CD14-positive monocyte (primary cell): ENCODE data around the gene MED17. TPM values are rescaled to one million over a fixed set of nuclear protein-coding genes. Genes with fewer than 3 reads are reported as not detected.

ENCODE experiments used
- DNase-seq, 3 donors: peaks; one replicate each; pipeline ENCODE4 v3.0.0-alpha.2; 2011 to 2022
- H2AFZ ChIP-seq: 2 replicates; pipeline ENCODE4 v1.6.0; 2012; ENCODE audit warnings: mild to moderate bottlenecking, low read depth, low read length, inconsistent platforms; ENCODE audit not compliant: insufficient read depth, poor library complexity, severe bottlenecking
- H3K27ac ChIP-seq, 2 donors: 1 replicate in 1 of 2; 2 replicates in 1 of 2; pipeline ENCODE4 v1.5.1; 2012 to 2013; ENCODE audit warnings: low read length in 2 of 2, control low read depth in 1 of 2, inconsistent platforms in 1 of 2, low read depth in 1 of 2, mild to moderate bottlenecking in 1 of 2
- H3K27me3 ChIP-seq, 2 donors: one replicate each; pipeline versions ENCODE4 v1.6.0 to v1.6.1; 2011 to 2013; ENCODE audit warnings: low read length in 2 of 2; ENCODE audit not compliant: control insufficient read depth in 2 of 2, insufficient read depth in 2 of 2
- H3K36me3 ChIP-seq, 2 donors: replicated peaks in 1 of 2; 1 replicate in 1 of 2; 2 replicates in 1 of 2; pipeline versions ENCODE4 v1.5.1 to v1.6.1; 2012 to 2013; ENCODE audit warnings: low read length in 2 of 2, control low read depth in 1 of 2, inconsistent platforms in 1 of 2, mild to moderate bottlenecking in 1 of 2; ENCODE audit not compliant: insufficient read depth in 2 of 2, control insufficient read depth in 1 of 2
- H3K4me1 ChIP-seq, 2 donors: 1 replicate in 1 of 2; 2 replicates in 1 of 2; pipeline versions ENCODE4 v1.5.1 to v1.6.1; 2012 to 2013; ENCODE audit warnings: low read length in 2 of 2, control low read depth in 1 of 2, inconsistent platforms in 1 of 2, mild to moderate bottlenecking in 1 of 2, moderate library complexity in 1 of 2; ENCODE audit not compliant: insufficient read depth in 2 of 2, control insufficient read depth in 1 of 2
- H3K4me2 ChIP-seq: replicated peaks from 2 replicates; pipeline ENCODE3; 2012; ENCODE audit warnings: low read length, moderate library complexity, mild to moderate bottlenecking; ENCODE audit not compliant: poor library complexity, severe bottlenecking; ENCODE audit errors: extremely low read depth
- H3K4me3 ChIP-seq, 3 experiments: fragments of 200-600 bp in 1 of 3; sonication (generic) in 1 of 3; replicated peaks in 1 of 3; 1 replicate in 2 of 3; 2 replicates in 1 of 3; pipeline ENCODE4 v1.5.1; 2011 to 2013; ENCODE audit warnings: low read length in 3 of 3, mild to moderate bottlenecking in 3 of 3, control low read depth in 2 of 3, low read depth in 2 of 3, inconsistent platforms in 1 of 3, moderate library complexity in 1 of 3
- H3K79me2 ChIP-seq: 2 replicates; pipeline ENCODE4 v1.6.0; 2012; ENCODE audit warnings: mild to moderate bottlenecking, control low read depth, inconsistent platforms, low read length, moderate library complexity; ENCODE audit not compliant: insufficient read depth
- H3K9ac ChIP-seq: 2 replicates; pipeline ENCODE4 v1.6.0; 2017; ENCODE audit warnings: low read length, mild to moderate bottlenecking; ENCODE audit not compliant: insufficient read depth, poor library complexity, severe bottlenecking
- H3K9me3 ChIP-seq, 2 donors: replicated peaks in 1 of 2; 1 replicate in 1 of 2; 2 replicates in 1 of 2; pipeline versions ENCODE4 v1.5.1 to v1.6.1; 2012 to 2013; ENCODE audit warnings: low read length in 2 of 2, control low read depth in 1 of 2; ENCODE audit not compliant: control insufficient read depth in 1 of 2, insufficient read depth in 1 of 2
- H4K20me1 ChIP-seq: 2 replicates; pipeline ENCODE4 v1.6.0; 2012; ENCODE audit warnings: mild to moderate bottlenecking, low read length, control low read depth, moderate library complexity; ENCODE audit not compliant: insufficient read depth
- H3K27ac Mint-ChIP-seq, 7 donors: one replicate each; pipeline ENCODE4 v1.8.0; 2020; ENCODE audit warnings: mild to moderate bottlenecking in 7 of 7, mixed read lengths in 7 of 7, moderate library complexity in 6 of 7, inconsistent platforms in 2 of 7
- H3K27me3 Mint-ChIP-seq, 3 donors: one replicate each; pipeline ENCODE4 v1.8.0; 2021 to 2022; ENCODE audit warnings: low read depth in 3 of 3, mild to moderate bottlenecking in 3 of 3, mixed read lengths in 3 of 3, moderate library complexity in 3 of 3, inconsistent platforms in 1 of 3
- H3K36me3 Mint-ChIP-seq, 2 donors: one replicate each; pipeline ENCODE4 v1.8.0; 2020; ENCODE audit warnings: mixed read lengths in 2 of 2, inconsistent platforms in 1 of 2, mild to moderate bottlenecking in 1 of 2
- H3K4me1 Mint-ChIP-seq: one replicate; pipeline ENCODE4 v1.8.0; 2020; ENCODE audit warnings: mild to moderate bottlenecking, mixed read lengths
- H3K4me3 Mint-ChIP-seq, 2 donors: one replicate each; pipeline ENCODE4 v1.8.0; 2020; ENCODE audit warnings: mild to moderate bottlenecking in 2 of 2, mixed read lengths in 2 of 2, moderate library complexity in 1 of 2
- H3K9me3 Mint-ChIP-seq, 7 donors: one replicate each; pipeline ENCODE4 v1.8.0; 2020 to 2022; ENCODE audit warnings: mixed read lengths in 7 of 7, mild to moderate bottlenecking in 6 of 7, moderate library complexity in 6 of 7, inconsistent platforms in 2 of 7
- CTCF ChIP-seq: fragments of 200-600 bp; IDR thresholded peaks from one replicate; pipeline ENCODE4 v1.8.0; 2022; ENCODE audit warnings: antibody characterized with exemption, mild to moderate bottlenecking
- WGBS: methylation state at CpG from one replicate; pipeline ENCODE4 v1.1.5; 2013; ENCODE audit warnings: missing lambda C conversion rate; ENCODE audit not compliant: insufficient coverage; 5-methylcytosine and 5-hydroxymethylcytosine counted together
- intact Hi-C, 2 donors: fragments of 100-400 bp; cut with micrococcal nuclease; formaldehyde crosslinking; loops; one replicate each; pipeline versions ENCODE4 v1.15.0 to v1.15.1; 2023
- polyA plus RNA-seq, 3 donors: library from polyadenylated mRNA; depleted of rRNA in 1 of 3; unstranded in 2 of 3; stranded (reverse) in 1 of 3; fragments of 300-500 nt in 2 of 3; fragments of >200 nt in 1 of 3; fragmentation: Illumina TruSeq in 2 of 3; gene quantifications; 1 replicate in 2 of 3; 2 replicates in 1 of 3; pipeline ENCODE4 v1.2.3, GENCODE V29; 2012 to 2021

MED17 gene
- polyA plus RNA-seq, 3 donors = 3.4 to 12.8 (median 4.4) TPM

- H3K27ac ChIP-seq = no peak overlapping the region
- peaks cover 0 to 4% (median 2%) of the 10 kb centered on the region in 3 donors for H3K27me3 Mint-ChIP-seq
- no peak overlapping the region for H3K27ac Mint-ChIP-seq
- intact Hi-C loops = no loop called here
- no peak overlapping the region for H3K4me2 ChIP-seq
- H3K4me1 Mint-ChIP-seq = no peaks in the 10 kb centered on the region
- H3K9me3 ChIP-seq = no peaks in the 10 kb centered on the region
- TF ChIP-seq CTCF = no peak
- H3K4me3 Mint-ChIP-seq = no peak overlapping the region
- H3K36me3 ChIP-seq = no peaks in the 10 kb centered on the region
- H3K27me3 ChIP-seq = no peaks in the 10 kb centered on the region
- 100% methylated on average over 1 of the region's 2 CpGs for WGBS
- H3K36me3 Mint-ChIP-seq = no peaks in the 10 kb centered on the region
- no peaks in the 10 kb centered on the region for H4K20me1 ChIP-seq
- H3K4me3 ChIP-seq = no peak overlapping the region
- no peaks in the 10 kb centered on the region for H3K79me2 ChIP-seq
- no peaks in the 10 kb centered on the region for H3K4me1 ChIP-seq
- H3K9ac ChIP-seq = no peak overlapping the region
- peaks cover 0 to 2% (median 0%) of the 10 kb centered on the region in 7 donors for H3K9me3 Mint-ChIP-seq
- DNase-seq = no peak
- no peak overlapping the region for H2AFZ ChIP-seq
Observed at GRCh38 chr11:93841446-93841845, 57.4 kb downstream of the MED17 start.

GRCh38 chr11:93842034-93842433, 58.0 kb downstream of the MED17 start:
- WGBS = 67% methylated on average over 1 of the region's 4 CpGs
- TF ChIP-seq CTCF = no peak
- H3K4me3 ChIP-seq = no peak overlapping the region
- Mint-ChIP-seq H3K9me3 (peaks cover 0 to 2% (median 0%) of the 10 kb centered on the region in 7 donors), H3K36me3 (no peaks in the 10 kb centered on the region), H3K4me3 (no peak overlapping the region), H3K27me3 (peaks cover 2 to 4% (median 2%) of the 10 kb centered on the region in 3 donors), H3K4me1 (no peaks in the 10 kb centered on the region), H3K27ac (no peak overlapping the region)
- intact Hi-C loops = no loop called here
- H4K20me1 ChIP-seq = no peaks in the 10 kb centered on the region
- no peaks in the 10 kb centered on the region for H3K36me3 ChIP-seq
- no peaks in the 10 kb centered on the region for H3K4me1 ChIP-seq
- H2AFZ ChIP-seq = no peak overlapping the region
- no peak for DNase-seq
- no peaks in the 10 kb centered on the region for H3K79me2 ChIP-seq
- no peaks in the 10 kb centered on the region for H3K9me3 ChIP-seq
- H3K4me2 ChIP-seq = no peak overlapping the region
- no peak overlapping the region for H3K9ac ChIP-seq
- H3K27ac ChIP-seq = no peak overlapping the region
- H3K27me3 ChIP-seq = no peaks in the 10 kb centered on the region
